CD14-positive monocyte (primary cell): ENCODE data around the gene SEMA3C. TPM values are rescaled to one million over a fixed set of nuclear protein-coding genes. Genes with fewer than 3 reads are reported as not detected.

Experiments
- DNase-seq, 3 donors: peaks; one replicate each; pipeline ENCODE4 v3.0.0-alpha.2; 2011 to 2022
- H2AFZ ChIP-seq: 2 replicates; pipeline ENCODE4 v1.6.0; 2012; ENCODE audit warnings: mild to moderate bottlenecking, low read depth, low read length, inconsistent platforms; ENCODE audit not compliant: insufficient read depth, poor library complexity, severe bottlenecking
- H3K27ac ChIP-seq, 2 donors: 1 replicate in 1 of 2; 2 replicates in 1 of 2; pipeline ENCODE4 v1.5.1; 2012 to 2013; ENCODE audit warnings: low read length in 2 of 2, control low read depth in 1 of 2, inconsistent platforms in 1 of 2, low read depth in 1 of 2, mild to moderate bottlenecking in 1 of 2
- H3K27me3 ChIP-seq, 2 donors: one replicate each; pipeline versions ENCODE4 v1.6.0 to v1.6.1; 2011 to 2013; ENCODE audit warnings: low read length in 2 of 2; ENCODE audit not compliant: control insufficient read depth in 2 of 2, insufficient read depth in 2 of 2
- H3K36me3 ChIP-seq, 2 donors: replicated peaks in 1 of 2; 1 replicate in 1 of 2; 2 replicates in 1 of 2; pipeline versions ENCODE4 v1.5.1 to v1.6.1; 2012 to 2013; ENCODE audit warnings: low read length in 2 of 2, control low read depth in 1 of 2, inconsistent platforms in 1 of 2, mild to moderate bottlenecking in 1 of 2; ENCODE audit not compliant: insufficient read depth in 2 of 2, control insufficient read depth in 1 of 2
- H3K4me1 ChIP-seq, 2 donors: 1 replicate in 1 of 2; 2 replicates in 1 of 2; pipeline versions ENCODE4 v1.5.1 to v1.6.1; 2012 to 2013; ENCODE audit warnings: low read length in 2 of 2, control low read depth in 1 of 2, inconsistent platforms in 1 of 2, mild to moderate bottlenecking in 1 of 2, moderate library complexity in 1 of 2; ENCODE audit not compliant: insufficient read depth in 2 of 2, control insufficient read depth in 1 of 2
- H3K4me2 ChIP-seq: replicated peaks from 2 replicates; pipeline ENCODE3; 2012; ENCODE audit warnings: low read length, moderate library complexity, mild to moderate bottlenecking; ENCODE audit not compliant: poor library complexity, severe bottlenecking; ENCODE audit errors: extremely low read depth
- H3K4me3 ChIP-seq, 3 experiments: fragments of 200-600 bp in 1 of 3; sonication (generic) in 1 of 3; replicated peaks in 1 of 3; 1 replicate in 2 of 3; 2 replicates in 1 of 3; pipeline ENCODE4 v1.5.1; 2011 to 2013; ENCODE audit warnings: low read length in 3 of 3, mild to moderate bottlenecking in 3 of 3, control low read depth in 2 of 3, low read depth in 2 of 3, inconsistent platforms in 1 of 3, moderate library complexity in 1 of 3
- H3K79me2 ChIP-seq: 2 replicates; pipeline ENCODE4 v1.6.0; 2012; ENCODE audit warnings: mild to moderate bottlenecking, control low read depth, inconsistent platforms, low read length, moderate library complexity; ENCODE audit not compliant: insufficient read depth
- H3K9ac ChIP-seq: 2 replicates; pipeline ENCODE4 v1.6.0; 2017; ENCODE audit warnings: low read length, mild to moderate bottlenecking; ENCODE audit not compliant: insufficient read depth, poor library complexity, severe bottlenecking
- H3K9me3 ChIP-seq, 2 donors: replicated peaks in 1 of 2; 1 replicate in 1 of 2; 2 replicates in 1 of 2; pipeline versions ENCODE4 v1.5.1 to v1.6.1; 2012 to 2013; ENCODE audit warnings: low read length in 2 of 2, control low read depth in 1 of 2; ENCODE audit not compliant: control insufficient read depth in 1 of 2, insufficient read depth in 1 of 2
- H4K20me1 ChIP-seq: 2 replicates; pipeline ENCODE4 v1.6.0; 2012; ENCODE audit warnings: mild to moderate bottlenecking, low read length, control low read depth, moderate library complexity; ENCODE audit not compliant: insufficient read depth
- H3K27ac Mint-ChIP-seq, 7 donors: one replicate each; pipeline ENCODE4 v1.8.0; 2020; ENCODE audit warnings: mild to moderate bottlenecking in 7 of 7, mixed read lengths in 7 of 7, moderate library complexity in 6 of 7, inconsistent platforms in 2 of 7
- H3K27me3 Mint-ChIP-seq, 3 donors: one replicate each; pipeline ENCODE4 v1.8.0; 2021 to 2022; ENCODE audit warnings: low read depth in 3 of 3, mild to moderate bottlenecking in 3 of 3, mixed read lengths in 3 of 3, moderate library complexity in 3 of 3, inconsistent platforms in 1 of 3
- H3K36me3 Mint-ChIP-seq, 2 donors: one replicate each; pipeline ENCODE4 v1.8.0; 2020; ENCODE audit warnings: mixed read lengths in 2 of 2, inconsistent platforms in 1 of 2, mild to moderate bottlenecking in 1 of 2
- H3K4me1 Mint-ChIP-seq: one replicate; pipeline ENCODE4 v1.8.0; 2020; ENCODE audit warnings: mild to moderate bottlenecking, mixed read lengths
- H3K4me3 Mint-ChIP-seq, 2 donors: one replicate each; pipeline ENCODE4 v1.8.0; 2020; ENCODE audit warnings: mild to moderate bottlenecking in 2 of 2, mixed read lengths in 2 of 2, moderate library complexity in 1 of 2
- H3K9me3 Mint-ChIP-seq, 7 donors: one replicate each; pipeline ENCODE4 v1.8.0; 2020 to 2022; ENCODE audit warnings: mixed read lengths in 7 of 7, mild to moderate bottlenecking in 6 of 7, moderate library complexity in 6 of 7, inconsistent platforms in 2 of 7
- CTCF ChIP-seq: fragments of 200-600 bp; IDR thresholded peaks from one replicate; pipeline ENCODE4 v1.8.0; 2022; ENCODE audit warnings: antibody characterized with exemption, mild to moderate bottlenecking
- WGBS: methylation state at CpG from one replicate; pipeline ENCODE4 v1.1.5; 2013; ENCODE audit warnings: missing lambda C conversion rate; ENCODE audit not compliant: insufficient coverage; 5-methylcytosine and 5-hydroxymethylcytosine counted together
- intact Hi-C, 2 donors: fragments of 100-400 bp; cut with micrococcal nuclease; formaldehyde crosslinking; loops; one replicate each; pipeline versions ENCODE4 v1.15.0 to v1.15.1; 2023
- polyA plus RNA-seq, 3 donors: library from polyadenylated mRNA; depleted of rRNA in 1 of 3; unstranded in 2 of 3; stranded (reverse) in 1 of 3; fragments of 300-500 nt in 2 of 3; fragments of >200 nt in 1 of 3; fragmentation: Illumina TruSeq in 2 of 3; gene quantifications; 1 replicate in 2 of 3; 2 replicates in 1 of 3; pipeline ENCODE4 v1.2.3, GENCODE V29; 2012 to 2021

Gene SEMA3C
- polyA plus RNA-seq, 3 donors, result 7.2 to 14.1 (median 13.7) TPM

DNA sequence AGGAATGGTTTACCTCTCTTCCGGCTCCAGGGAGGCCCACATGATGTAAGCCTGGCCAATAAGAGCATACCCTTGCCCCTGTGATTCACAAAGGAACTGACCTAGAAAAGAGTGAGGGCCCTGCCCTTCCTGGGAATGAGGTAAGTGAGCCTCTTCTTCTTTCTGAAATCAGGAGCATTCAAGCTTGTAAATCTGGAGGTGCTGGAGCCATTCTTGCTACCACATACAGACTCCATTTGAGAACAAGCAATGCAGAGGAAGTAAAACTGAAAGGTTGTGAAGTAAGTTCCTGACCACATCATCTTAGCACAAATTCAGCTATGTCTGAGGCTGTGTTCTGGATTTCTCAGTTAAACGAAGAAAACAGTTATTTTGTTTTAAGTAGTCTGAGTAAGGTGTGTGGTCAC is 148.2 kb downstream of the SEMA3C start:
- H3K4me2 ChIP-seq, result peak overlapping the region; percentile 63
- peaks cover 22 to 28% of the 10 kb centered on the region in 2 donors for H3K4me1 ChIP-seq
- H3K79me2 ChIP-seq, result no peaks in the 10 kb centered on the region
- peak overlapping the region; percentile 55 to 87 for H3K27ac ChIP-seq
- Mint-ChIP-seq H3K27me3 (no peaks in the 10 kb centered on the region), H3K4me3 (peak overlapping the region in 1 of 2 donors; percentile 75), H3K9me3 (peaks cover 4 to 11% (median 9%) of the 10 kb centered on the region in 7 donors), H3K4me1 (peaks cover 29% of the 10 kb centered on the region), H3K36me3 (peaks cover 31 to 38% of the 10 kb centered on the region in 2 donors), H3K27ac (peak overlapping the region; percentile 76 to 94 (median 92))
- intact Hi-C loops, result loop anchor here in 1 of 2 donors (10.0 kb wide), 1 partner anchor 66 kb away; no protein-coding TSS in a partner anchor
- no peaks in the 10 kb centered on the region for H3K9me3 ChIP-seq
- no peak for TF ChIP-seq CTCF
- peak; percentile 48 to 56 (median 55) for DNase-seq
- H3K4me3 ChIP-seq, result peak overlapping the region in 1 of 3 experiments; percentile 60
- H3K27me3 ChIP-seq, result no peaks in the 10 kb centered on the region
- no peaks in the 10 kb centered on the region for H4K20me1 ChIP-seq
- H3K9ac ChIP-seq, result peak overlapping the region; percentile 29
- peaks cover 0 to 12% of the 10 kb centered on the region in 2 donors for H3K36me3 ChIP-seq
- H2AFZ ChIP-seq, result peak overlapping the region; percentile 77
- WGBS, result no CpG with 5 or more reads among the region's 2 CpGs

DNA sequence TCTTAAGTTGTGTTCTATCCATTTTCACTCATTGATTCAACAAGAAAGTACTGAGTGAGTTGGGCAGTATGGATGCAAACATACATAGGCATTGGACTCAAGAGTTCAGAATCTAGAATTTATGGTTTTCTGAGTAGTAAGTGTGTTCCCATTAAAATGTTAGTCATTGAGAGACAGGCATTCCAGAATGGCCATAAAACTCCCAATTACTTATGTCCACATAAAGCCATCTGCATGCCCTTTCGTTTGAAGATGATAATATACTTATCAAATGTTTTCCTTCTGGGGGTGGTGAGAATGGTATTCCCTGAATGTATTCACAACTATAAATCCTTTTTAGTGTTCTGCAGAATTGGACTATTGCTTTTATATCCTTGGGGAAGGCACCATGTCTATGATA is 148.8 kb downstream of the SEMA3C start:
- no peak for TF ChIP-seq CTCF
- Histone ChIP-seq H3K9me3 (no peaks in the 10 kb centered on the region), H3K79me2 (no peaks in the 10 kb centered on the region), H4K20me1 (no peaks in the 10 kb centered on the region), H3K4me3 (no peak overlapping the region), H3K4me1 (peaks cover 19 to 25% of the 10 kb centered on the region in 2 donors), H2AFZ (no peak overlapping the region), H3K27ac (peak overlapping the region in 1 of 2 donors; percentile 87), H3K4me2 (peak overlapping the region; percentile 63), H3K9ac (no peak overlapping the region), H3K36me3 (peaks cover 0 to 14% of the 10 kb centered on the region in 2 donors), H3K27me3 (no peaks in the 10 kb centered on the region)
- Mint-ChIP-seq H3K4me1 (peaks cover 25% of the 10 kb centered on the region), H3K27me3 (no peaks in the 10 kb centered on the region), H3K9me3 (peaks cover 4 to 12% (median 10%) of the 10 kb centered on the region in 7 donors), H3K27ac (peak overlapping the region; percentile 76 to 94 (median 92)), H3K36me3 (peaks cover 33 to 42% of the 10 kb centered on the region in 2 donors), H3K4me3 (no peak overlapping the region)
- no peak for DNase-seq
- WGBS, result no CpG with 5 or more reads among the region's 1 CpG
- intact Hi-C loops, result loop anchor here in 1 of 2 donors (10.0 kb wide), 1 partner anchor 65 kb away; no protein-coding TSS in a partner anchor
